GM21528 (cell line): Measurements from ENCODE around the gene SNRPD1.
"Not testable (repeated sequence)": the region's sequence is repeated elsewhere in the genome, so short reads cannot be mapped to it uniquely, and the experiment has no call there.

Experiments used
- ATAC-seq: cut with Tn5 transposase; IDR thresholded peaks from one replicate; pipeline ENCODE4 v1.9.1; 2021; ENCODE audit warnings: mild to moderate bottlenecking, moderate library complexity; ENCODE audit not compliant: unreplicated experiment, low FRiP score

Gene SNRPD1

DNA sequence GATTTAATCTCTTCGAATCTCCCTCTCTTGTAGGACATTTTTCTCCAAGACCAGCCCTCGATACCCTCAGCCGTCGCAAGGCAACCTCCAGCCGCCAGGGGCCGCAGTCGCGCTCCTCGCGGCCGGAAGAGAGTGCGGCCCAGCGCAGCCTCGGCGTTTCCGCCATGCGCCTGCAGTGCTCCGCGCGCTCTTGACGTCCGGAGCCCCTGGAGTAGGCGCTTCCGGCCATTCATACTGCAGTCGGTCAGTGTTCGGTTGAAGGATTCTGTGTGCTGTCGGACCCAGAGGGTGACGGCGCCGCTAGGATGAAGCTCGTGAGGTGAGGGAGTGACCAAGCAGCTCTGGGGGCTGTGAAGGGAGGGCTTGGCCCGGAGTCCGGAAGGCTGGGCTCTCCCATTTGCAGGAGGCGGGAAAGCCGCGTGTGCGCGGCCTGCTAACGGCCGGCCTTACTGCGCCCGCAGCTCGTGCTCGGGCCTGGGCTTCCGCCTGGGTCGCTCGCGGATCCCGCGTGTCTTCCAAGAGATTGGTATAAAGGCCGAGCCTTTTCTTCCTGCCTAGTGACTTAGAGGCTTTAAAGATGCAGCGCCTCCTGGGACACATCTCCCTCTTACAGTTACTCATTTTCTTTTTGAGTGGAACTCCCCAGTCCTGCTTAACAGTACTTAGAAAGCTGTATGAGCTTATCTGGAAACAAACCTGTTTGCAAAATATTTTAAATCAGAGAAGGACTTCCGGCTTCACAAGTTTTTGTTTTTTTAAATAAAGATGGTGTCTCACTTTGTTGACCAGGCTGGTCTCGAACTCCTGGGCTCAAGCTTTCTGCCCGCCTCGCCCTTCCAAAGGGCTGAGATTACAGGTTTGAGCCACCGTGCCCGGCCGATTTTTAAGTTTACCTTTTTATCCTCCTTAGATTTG is at the start of gene SNRPD1:
SNRPD1 (plus strand) TSS at position 190 of the 915 bp plus-strand sequence; CDS start at position 306, 116 bp downstream.
- peak; percentile 95 for ATAC-seq

DNA sequence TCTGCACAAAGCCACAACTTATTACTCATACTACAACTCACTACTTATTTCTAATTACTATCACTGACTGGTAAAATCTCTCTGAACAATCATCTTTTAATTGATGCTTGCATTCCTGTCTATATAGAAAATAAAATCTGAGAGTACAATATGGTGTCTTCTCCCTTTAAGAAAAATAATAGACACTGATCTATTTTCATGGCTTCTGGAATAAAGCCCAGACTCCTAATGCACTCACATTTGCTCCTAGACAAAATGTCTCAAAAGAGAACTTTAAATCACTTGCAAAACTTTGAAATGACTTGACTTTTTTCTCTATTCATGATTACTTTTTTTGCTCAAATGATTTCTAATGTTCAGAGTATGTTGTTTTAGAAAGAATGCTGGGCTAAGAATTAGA is 40.3 kb upstream of the SNRPD1 start:
- no peak for ATAC-seq

DNA sequence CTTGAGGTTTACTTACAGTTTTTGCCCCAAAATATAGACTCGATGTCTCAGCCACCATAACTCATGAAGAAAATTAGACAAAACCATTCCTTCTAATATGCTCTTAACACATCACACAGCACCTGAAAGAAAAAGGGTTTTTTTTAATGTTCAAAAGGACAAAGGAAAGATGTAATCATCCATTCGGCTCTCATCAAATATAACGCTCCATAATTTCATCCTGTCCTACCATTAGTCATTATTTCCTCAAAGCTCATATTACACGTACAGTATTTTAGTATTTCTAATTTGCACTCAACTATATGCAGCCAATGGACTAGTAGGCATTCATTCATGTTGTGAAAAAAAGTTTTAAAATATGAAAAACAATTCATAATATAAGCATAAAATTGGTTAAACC is 36.5 kb upstream of the SNRPD1 start:
- ATAC-seq, result no peak

DNA sequence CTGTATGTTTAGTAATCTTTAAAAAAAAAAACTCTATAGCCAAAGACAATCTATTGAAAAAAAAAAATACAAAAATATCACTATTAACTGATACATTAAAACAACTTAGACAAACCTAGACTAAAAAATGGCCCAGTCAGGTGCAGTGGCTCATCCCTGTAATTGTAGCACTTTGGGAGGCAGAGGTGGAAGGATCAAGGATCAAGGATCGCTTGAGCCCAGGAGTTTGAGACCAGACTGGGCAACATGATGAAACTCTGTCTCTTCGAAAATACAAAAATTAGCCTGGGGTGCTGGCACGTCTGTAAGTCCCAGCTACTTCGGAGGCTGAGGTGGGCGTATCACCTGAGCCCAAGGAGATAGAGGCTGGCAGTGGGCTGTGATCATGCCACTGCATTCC is 27.7 kb upstream of the SNRPD1 start:
- ATAC-seq, result no peak

DNA sequence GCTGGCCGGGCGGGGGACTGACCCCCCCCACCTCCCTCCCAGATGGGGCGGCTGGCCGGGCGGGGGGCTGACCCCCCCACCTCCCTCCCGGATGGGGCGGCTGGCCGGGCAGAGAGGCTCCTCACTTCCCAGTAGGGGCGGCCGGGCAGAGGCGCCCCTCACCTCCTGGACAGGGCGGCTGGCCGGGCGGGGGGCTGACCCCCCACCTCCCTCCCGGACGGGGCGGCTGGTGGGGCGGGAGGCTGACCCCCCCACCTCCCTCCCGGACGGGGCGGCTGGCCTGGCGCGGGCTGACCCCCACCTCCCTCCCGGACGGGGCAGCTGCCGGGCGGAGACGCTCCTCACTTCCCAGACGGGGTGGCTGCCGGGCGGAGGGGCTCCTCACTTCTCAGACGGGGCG is 19.8 kb upstream of the SNRPD1 start:
- ATAC-seq, result not testable (repeated sequence)

DNA sequence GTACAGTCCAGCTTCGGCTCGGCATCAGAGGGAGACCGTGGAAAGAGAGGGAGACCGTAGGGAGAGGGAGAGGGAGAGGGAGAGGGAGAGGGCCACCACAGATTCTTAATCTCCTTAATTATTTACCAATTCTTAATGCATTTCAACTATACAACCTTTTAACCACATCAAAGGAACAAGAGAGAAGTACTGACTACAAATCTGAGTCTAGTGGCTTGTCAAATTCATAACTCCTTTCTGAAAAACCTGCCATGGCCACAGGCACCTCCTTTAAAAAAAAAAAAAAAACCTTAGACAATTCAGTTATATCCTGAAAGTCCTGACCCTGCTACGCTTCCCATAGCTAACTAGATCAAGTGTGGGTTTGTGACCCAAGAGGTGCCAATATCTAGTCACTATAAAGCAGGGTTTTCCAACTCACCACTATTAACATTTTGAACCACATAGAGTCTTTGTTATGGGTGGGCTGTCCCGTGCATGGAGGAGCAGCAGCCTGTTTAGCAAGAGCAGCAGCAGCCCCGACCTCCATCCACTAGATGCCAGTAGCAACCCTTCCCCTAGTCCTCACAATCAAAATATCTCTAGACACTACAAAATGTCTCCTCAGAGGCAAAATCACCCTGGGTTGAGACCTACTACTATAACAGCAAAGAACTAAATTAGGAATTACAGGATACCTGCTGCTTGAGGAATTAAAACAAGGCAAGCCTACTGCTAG is 18.4 kb upstream of the SNRPD1 start:
- ATAC-seq, result no peak

DNA sequence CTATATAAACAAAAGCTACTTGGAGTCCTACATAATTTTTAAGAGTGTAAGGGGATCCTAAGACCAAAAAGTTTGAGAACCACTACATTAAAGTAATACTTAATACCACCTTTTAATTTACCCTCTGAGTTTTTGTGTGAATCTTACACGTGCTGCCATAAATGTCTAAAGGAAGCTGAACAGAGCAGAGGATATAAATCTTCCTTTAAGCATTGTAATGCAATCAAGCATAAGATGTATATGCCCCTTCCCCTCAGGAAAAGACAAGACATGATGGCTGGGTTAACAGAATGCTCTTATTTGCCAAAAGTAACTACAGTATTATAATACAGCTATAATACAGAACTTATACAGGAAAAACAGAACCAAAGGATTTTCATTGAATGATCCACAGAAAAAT is 14.5 kb upstream of the SNRPD1 start:
- ATAC-seq, result no peak

DNA sequence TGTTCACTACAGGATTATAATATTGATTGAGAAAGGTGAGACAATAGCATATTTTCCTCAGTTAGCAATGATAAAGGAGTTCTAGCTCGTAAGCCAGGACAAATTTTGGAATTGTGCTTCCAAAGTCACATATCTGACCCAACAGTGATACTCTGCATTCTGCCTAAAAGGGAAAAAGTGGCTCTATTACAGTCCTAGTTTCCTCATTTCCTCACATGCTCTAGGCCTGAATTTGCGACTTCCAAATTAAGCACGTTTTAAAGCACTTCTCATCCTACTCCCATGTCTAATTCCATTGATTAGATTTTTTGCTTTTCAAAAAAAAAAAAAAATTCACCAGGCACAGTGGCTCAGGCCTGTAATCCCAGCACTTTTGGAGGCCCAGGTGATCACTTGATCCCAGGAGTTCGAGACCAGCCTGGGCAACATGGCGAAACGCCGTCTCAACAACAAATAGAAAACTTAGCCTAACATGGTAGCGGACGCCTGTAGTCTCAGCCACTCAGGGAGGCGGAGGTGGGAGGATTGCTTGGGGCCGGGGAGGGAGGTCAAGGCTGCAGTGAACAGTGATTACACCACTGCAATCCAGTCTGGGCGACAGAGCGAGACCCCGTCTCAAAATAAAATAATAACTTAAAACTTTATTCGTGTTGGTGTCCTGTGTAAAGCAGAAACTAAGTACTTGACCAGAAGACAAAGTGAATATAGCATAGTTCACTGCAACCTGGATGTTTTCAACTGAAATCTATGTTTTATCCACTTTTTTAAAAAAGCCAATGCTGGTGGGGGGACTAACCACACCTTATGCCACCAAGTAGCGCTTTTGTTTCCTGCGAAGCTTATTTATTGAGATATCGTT is 13.2 kb upstream of the SNRPD1 start:
- ATAC-seq, result no peak

DNA sequence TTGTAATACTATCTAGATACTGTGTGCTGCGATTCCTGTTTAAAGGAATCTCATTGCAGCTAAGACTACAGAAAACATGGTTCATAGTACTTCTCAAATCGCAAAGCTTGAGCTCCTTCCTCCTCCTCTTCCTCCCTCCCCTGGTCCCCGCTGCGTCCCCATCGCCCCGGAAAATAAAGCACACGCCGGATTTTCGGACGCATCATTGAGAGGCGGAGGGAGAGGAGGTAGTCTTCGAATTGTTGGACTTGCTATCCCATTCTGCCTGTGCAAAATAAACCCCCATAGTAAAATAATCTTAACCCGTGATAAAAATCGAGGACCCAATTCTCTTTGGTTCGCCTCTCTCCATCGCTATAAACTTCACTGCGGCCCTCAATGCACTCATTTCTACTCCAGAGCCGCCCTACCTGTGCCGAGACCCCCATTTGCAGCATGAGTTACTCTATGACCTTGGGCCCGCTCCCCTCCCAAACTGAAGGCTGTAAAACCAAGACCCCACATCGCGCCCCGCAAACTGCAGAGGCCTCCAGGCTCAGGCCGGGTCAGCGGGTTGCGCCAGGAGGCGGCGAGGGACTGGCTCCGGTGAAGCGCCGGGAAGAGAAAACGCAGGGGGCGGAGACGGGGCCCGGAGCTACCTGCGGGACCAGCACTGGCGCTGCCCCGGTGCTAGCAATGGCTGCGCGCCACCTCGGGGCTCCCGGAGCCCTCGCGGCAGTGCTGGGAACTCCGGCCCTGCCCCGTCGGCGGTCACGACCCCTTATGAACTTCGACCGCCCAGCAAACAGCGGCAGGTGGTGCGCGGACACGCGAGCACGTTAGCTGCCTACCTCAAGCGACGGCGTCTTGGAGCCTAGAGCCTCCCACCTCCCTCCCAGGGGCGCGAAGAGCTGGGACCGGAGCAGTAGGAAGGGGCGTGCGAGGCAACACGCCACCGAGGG is 12.3 kb upstream of the SNRPD1 start:
- peak; percentile 51 for ATAC-seq

DNA sequence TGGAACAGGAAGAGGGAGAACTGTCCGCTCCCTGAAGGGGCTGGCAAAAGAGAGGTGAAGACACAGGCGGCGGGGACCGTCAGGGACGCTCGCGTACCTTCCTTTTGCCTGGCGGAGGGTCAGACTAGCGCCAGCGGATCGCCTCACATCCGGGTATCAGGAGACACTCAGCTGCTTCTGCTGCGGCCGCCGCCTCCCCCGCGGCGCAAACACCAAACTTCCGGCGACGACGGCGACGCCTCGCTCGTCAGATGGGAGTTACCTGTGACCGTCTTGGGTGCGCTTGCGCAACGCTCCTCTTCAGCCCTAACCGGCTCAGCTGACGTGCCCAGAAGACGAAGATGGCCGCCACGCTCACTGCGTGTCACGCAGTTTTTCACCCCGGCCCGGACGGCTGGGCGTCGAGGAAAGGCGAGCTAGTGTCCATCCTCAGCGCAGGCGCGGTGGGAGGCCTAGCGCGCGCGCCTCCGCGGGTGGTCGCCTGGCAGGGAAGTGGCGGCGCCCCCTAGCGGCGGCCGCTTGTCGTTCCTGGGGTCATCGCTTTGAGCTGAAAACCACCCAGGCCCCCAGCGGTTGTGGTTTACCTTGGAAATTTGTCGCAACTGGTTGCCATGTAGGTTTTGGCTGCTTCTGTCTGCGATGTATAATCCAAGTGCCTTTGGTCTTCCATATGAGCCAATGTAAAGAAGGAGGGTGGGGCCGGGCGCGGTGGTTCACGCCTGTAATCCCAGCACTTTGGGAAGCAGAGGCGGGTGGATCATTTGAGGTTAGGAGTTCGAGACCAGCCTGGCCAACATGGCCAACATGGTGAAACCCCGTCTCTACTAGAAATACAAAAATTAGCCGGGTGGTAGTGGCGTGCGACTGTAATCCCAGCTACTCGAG is 11.3 kb upstream of the SNRPD1 start, which contains the start of gene ESCO1:
ESCO1 (minus strand) TSS at position 179 of the 885 bp plus-strand sequence. CDS start 25,861 bp downstream, outside the sequence.
- peak; percentile 89 for ATAC-seq

DNA sequence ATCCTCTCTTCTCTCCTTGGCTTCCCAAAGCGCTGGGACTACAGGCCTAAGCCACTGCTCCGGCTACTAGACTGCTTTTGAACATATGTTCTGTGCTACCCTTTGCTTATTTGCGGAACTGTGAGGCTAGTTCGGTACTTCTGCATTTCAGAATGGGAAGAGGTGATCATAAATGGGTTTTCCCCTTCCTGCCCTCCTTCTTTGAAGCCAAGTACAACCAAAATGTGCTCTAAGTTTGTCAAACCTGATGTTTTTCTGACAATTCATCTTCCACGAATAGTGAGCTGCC is 9.9 kb upstream of the SNRPD1 start:
- no peak for ATAC-seq

DNA sequence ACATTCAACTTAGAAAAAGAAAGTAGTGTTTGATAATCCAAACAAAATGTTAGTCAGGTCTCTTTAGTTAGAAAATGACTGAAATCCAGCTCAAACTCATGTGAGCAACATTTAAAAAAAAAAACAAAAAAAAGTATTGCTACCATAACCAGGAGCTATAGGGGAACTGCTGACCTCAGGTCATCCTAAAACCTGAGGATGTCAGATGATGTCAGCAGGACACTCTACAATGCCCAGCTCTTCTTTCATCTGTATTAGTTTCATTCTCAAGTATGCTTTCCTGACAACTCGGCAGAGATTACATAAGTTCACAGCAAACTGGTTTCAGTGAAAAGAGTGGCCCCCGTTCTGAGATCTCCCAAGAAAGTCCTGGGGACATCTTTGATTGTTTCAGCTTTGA is 7.4 kb upstream of the SNRPD1 start:
- no peak for ATAC-seq

DNA sequence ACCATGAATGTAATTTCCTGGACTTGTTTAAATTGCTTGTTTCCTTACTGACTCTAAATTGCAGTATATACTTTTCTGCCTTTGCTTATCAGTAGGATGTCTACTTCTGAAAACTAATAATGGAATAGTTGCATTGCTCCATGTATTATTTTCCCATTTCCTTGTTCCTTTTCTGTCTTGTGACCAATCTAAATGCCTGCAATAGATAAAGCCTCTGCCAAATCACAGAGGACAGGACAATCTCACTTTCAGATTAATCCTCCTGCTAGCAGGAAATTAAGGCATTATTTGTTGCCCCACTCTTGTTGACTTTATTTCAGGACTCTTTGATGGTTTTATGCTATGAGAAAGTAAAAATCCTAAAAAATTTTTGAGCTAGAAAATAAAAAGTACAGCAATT is 6.9 kb upstream of the SNRPD1 start:
- no peak for ATAC-seq

DNA sequence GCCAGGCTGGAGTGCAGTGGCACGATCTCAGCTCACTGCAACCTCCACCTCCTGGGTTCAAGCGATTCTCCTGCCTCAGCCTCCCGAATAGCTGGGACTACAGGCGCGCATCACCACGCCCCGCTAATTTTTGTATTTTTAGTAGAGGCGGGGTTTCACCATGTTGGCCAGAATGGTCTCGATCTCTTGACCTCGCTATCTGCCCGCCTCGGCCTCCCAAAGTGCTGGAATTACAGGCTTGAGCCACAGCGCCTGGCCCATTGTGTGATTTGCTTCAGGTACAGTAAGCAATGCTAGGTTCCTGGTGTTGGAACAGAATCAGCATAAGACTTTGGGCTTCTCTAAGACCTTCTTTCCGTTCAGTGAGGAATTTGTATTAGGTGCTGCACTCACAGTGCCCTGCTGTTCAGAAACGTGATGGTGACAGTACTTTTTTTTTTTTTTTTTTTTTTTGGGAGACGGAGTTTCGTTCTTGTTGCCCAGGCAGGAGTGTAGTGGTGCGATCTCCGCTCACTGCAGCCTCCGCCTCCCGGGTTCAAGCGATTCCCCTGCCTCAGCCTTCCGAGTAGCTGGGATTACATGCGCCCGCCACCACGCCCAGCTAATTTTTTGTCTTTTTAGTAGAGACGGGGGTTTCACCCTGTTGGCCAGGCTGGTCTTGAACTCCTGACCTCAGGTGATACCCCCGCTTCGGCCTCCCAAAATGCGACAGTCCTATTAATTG is 551 bp upstream of the SNRPD1 start:
- ATAC-seq, result not testable (repeated sequence)

DNA sequence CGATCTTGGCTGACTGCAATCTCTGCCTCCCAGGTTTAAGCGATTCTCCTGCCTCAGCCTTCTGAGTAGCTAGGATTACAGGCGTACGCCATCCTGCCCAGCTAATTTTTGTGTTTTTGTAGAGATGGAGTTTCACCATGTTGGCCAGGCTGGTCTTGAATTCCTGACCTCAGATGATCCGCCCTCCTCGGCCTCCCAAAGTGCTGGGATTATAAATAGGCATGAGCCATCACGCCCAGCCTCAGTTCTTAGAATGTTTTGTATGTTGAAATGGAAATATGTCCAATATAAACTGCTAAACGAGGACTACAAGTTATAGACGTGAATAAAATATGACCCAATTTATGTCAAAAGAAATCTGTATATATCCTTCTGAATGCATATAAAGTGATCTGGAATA is 9.5 kb downstream of the SNRPD1 start:
- ATAC-seq, result not testable (repeated sequence)

DNA sequence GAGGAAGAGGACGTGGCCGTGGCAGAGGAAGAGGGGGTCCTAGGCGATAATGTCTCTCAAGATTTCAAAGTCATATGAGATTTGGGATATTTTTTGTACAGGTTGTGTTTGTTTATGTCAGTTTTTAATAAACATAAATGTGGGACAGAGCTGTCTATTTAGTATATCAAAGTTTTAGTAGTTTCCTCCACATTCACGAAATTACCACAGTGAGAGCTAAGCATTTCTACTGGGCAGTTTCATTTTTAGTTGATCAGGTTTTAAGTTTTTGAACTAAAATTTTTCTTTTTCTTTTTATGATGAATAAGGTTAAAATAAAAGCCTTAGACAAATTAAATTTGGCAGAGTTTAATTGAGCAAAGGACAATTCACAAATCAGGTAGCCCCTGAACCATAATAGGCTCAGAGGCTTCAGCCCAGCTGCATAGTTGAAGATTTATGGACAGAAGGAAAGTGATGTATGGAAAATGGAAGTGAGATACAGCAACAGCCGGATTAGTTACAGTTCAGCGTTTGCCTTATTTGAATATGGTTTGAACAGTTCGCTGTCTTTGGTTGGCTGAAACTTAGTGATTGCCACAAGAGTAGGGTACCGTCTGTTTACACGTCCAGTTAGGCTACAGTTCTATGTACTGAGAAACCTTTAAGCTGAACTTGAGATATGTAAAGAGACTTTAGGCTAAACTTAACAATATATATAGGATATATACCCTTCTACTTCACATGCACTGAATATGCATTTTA is 17.1 kb downstream of the SNRPD1 start:
- ATAC-seq, result peak; percentile 93

DNA sequence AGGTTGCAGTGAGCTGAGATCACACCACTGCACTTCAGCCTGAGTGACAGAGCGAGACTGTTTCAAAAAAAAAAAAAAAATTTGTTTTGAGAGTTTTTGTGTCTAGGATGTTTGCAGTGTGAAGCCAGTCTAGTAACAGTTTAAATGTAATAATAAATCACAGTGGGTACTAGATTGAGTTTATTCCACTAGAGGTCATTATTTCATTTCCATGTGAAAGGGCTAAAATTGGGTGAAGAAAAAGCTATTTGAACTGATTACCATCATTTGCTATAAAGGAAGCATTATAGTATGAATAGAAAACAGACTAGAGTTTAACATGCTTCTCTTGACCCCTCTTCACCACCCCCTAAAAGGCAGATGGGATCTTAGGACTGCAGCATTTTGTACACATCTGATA is 20.3 kb downstream of the SNRPD1 start:
- ATAC-seq, result no peak
